KMS-11 (cell line): ENCODE data around the gene RING1.

Experiments used
- H2AFZ ChIP-seq: fragments of 200-600 bp; sonication (generic); 2 replicates; pipeline ENCODE4 v1.6.1; 2016; ENCODE audit warnings: antibody characterized with exemption, mixed run types, low read depth
- H3K27ac ChIP-seq: fragments of 200-600 bp; sonication (generic); 2 replicates; pipeline ENCODE4 v1.6.1; 2016; ENCODE audit warnings: mild to moderate bottlenecking, mixed run types
- H3K27me3 ChIP-seq: fragments of 200-600 bp; sonication (generic); 2 replicates; pipeline ENCODE4 v1.6.1; 2017; ENCODE audit warnings: mild to moderate bottlenecking, low read depth, mixed run types, moderate library complexity; ENCODE audit not compliant: insufficient read depth
- H3K36me3 ChIP-seq: fragments of 200-600 bp; sonication (generic); 2 replicates; pipeline ENCODE4 v1.6.1; 2017; ENCODE audit warnings: mild to moderate bottlenecking, mixed run types; ENCODE audit not compliant: insufficient read depth
- H3K4me1 ChIP-seq: fragments of 200-600 bp; sonication (generic); 2 replicates; pipeline ENCODE4 v1.6.1; 2016; ENCODE audit warnings: mild to moderate bottlenecking, low read depth, mixed run types; ENCODE audit not compliant: poor library complexity, severe bottlenecking
- H3K4me2 ChIP-seq: fragments of 200-600 bp; sonication (generic); 2 replicates; pipeline ENCODE4 v1.7.0; 2016; ENCODE audit warnings: mild to moderate bottlenecking, mixed run types
- H3K4me3 ChIP-seq: fragments of 200-600 bp; sonication (generic); IDR thresholded peaks from 2 replicates; pipeline ENCODE4 v1.6.1; 2017; ENCODE audit warnings: low read depth, low read length, mixed read lengths; ENCODE audit not compliant: insufficient read depth
- H3K79me2 ChIP-seq: fragments of 200-600 bp; sonication (generic); 2 replicates; pipeline ENCODE4 v1.6.1; 2016; ENCODE audit warnings: low read depth, mixed run types; ENCODE audit not compliant: insufficient read depth
- H3K9ac ChIP-seq: fragments of 200-600 bp; sonication (generic); 2 replicates; pipeline ENCODE4 v1.6.1; 2016; ENCODE audit warnings: mild to moderate bottlenecking, mixed run types
- H4K20me1 ChIP-seq: fragments of 200-600 bp; sonication (generic); 2 replicates; pipeline ENCODE4 v1.6.1; 2016; ENCODE audit warnings: mild to moderate bottlenecking, mixed run types; ENCODE audit not compliant: insufficient read depth
- TF ChIP-seq, protein P1 (sequence below): fragments of 200-600 bp; sonication (generic); conservative IDR thresholded peaks from 2 replicates; pipeline ENCODE4 v1.6.1; 2017; ENCODE audit warnings: low read depth, mild to moderate bottlenecking, antibody characterized with exemption, low read length, moderate library complexity, mixed read lengths

RING1 gene

DNA sequence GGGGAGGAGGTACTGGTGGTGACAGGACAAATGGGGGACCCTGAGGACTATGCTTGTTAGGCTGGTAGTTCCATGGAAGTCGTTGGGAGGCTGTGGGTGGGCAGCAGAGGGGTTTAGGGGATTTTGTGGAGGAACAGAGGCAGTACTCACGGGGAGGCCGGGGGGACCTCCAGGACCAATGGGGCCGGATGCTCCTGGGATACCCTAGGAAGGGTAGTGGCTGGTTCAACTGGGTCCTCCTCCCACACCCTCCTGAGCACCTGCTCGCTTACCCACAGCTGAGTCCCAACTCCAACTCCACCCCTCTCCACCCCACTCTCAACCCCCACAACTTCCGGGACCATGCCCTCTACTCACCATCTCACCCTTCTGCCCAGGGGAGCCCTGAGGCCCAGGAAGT is 41.9 kb upstream of the RING1 start:
- Histone ChIP-seq H3K27ac (no peak overlapping the region), H3K27me3 (no peaks in the 10 kb centered on the region), H2AFZ (no peak overlapping the region), H3K4me3 (no peak overlapping the region), H3K4me2 (no peak overlapping the region), H3K4me1 (peaks cover 7% of the 10 kb centered on the region), H3K36me3 (no peaks in the 10 kb centered on the region), H3K9ac (no peak overlapping the region), H3K79me2 (no peaks in the 10 kb centered on the region), H4K20me1 (no peaks in the 10 kb centered on the region)
- TF ChIP-seq, protein P1, sequence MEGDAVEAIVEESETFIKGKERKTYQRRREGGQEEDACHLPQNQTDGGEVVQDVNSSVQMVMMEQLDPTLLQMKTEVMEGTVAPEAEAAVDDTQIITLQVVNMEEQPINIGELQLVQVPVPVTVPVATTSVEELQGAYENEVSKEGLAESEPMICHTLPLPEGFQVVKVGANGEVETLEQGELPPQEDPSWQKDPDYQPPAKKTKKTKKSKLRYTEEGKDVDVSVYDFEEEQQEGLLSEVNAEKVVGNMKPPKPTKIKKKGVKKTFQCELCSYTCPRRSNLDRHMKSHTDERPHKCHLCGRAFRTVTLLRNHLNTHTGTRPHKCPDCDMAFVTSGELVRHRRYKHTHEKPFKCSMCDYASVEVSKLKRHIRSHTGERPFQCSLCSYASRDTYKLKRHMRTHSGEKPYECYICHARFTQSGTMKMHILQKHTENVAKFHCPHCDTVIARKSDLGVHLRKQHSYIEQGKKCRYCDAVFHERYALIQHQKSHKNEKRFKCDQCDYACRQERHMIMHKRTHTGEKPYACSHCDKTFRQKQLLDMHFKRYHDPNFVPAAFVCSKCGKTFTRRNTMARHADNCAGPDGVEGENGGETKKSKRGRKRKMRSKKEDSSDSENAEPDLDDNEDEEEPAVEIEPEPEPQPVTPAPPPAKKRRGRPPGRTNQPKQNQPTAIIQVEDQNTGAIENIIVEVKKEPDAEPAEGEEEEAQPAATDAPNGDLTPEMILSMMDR: no peak

GRCh38 chr6:33166811-33167210 is 41.5 kb upstream of the RING1 start:
- Histone ChIP-seq H3K4me2 (no peak overlapping the region), H3K4me1 (peaks cover 6% of the 10 kb centered on the region), H3K9ac (no peak overlapping the region), H3K79me2 (no peaks in the 10 kb centered on the region), H3K27me3 (no peaks in the 10 kb centered on the region), H3K36me3 (no peaks in the 10 kb centered on the region), H3K27ac (no peak overlapping the region), H3K4me3 (no peak overlapping the region), H4K20me1 (no peaks in the 10 kb centered on the region), H2AFZ (no peak overlapping the region)
- TF ChIP-seq, protein P1: no peak

DNA sequence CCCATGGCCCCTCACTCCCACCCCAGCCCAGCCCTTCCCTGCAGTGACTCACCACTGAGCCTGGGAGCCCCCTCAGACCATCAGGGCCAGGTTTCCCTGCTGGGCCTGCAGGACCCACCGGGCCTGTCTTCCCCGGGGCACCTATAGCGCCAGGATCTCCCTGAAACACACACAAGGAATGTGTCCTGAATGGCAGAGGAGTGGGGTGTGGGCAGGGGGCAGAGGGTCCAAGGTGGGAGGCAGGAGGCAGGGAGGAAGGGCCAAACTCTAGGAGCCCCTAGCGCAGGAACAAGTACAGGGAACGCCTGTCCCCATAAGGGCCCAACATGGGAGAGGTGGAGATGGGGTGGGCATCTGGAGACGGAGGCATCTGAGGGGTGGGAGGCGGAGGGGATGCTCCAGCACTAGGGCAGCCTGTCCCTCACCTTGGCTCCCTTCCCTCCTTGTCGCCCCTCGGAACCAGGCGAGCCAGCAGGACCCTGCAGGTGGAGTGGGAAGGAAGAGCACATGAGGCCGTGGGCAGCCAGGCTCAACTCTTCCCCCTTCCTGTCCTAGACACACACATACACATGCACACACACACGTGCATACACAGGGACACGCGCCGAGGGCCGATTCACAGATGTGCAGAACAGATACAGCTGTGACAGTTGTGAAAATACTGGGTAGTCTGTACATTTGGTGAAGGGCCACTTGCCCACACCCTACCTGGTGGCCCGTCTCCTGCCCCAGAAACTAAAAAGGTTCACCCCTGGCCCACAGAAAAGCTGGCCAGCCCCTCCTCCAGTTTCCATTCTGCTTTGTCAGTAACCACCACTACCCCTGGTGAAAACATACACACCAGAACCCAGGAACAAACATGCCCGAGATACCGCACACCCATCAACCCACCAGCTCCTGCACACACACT is 40.7 kb upstream of the RING1 start:
- Histone ChIP-seq H3K27me3 (no peaks in the 10 kb centered on the region), H3K4me3 (no peak overlapping the region), H3K4me2 (no peak overlapping the region), H3K4me1 (no peaks in the 10 kb centered on the region), H4K20me1 (no peaks in the 10 kb centered on the region), H3K36me3 (no peaks in the 10 kb centered on the region), H3K9ac (no peak overlapping the region), H3K27ac (no peak overlapping the region), H3K79me2 (no peaks in the 10 kb centered on the region), H2AFZ (no peak overlapping the region)
- TF ChIP-seq, protein P1: no peak

DNA sequence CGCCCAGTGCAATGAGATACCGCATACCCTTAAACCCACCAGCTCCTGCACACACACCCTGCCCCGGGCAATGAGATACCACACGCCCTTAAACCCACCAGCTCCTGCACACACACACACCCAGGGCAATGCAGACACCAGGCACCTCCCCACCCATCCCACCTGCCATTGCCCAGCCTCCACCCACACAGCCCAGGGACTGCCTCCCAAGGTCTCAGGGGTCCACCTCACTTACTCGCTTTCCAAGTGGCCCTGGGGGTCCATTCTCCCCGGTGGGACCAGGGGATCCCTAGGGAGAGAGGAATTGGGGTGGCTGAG is 40.1 kb upstream of the RING1 start:
- Histone ChIP-seq H2AFZ (no peak overlapping the region), H4K20me1 (no peaks in the 10 kb centered on the region), H3K9ac (no peak overlapping the region), H3K27me3 (no peaks in the 10 kb centered on the region), H3K79me2 (no peaks in the 10 kb centered on the region), H3K36me3 (no peaks in the 10 kb centered on the region), H3K4me1 (no peaks in the 10 kb centered on the region), H3K4me2 (no peak overlapping the region), H3K4me3 (no peak overlapping the region), H3K27ac (no peak overlapping the region)
- TF ChIP-seq, protein P1: no peak
